HFFc6 (cell line): ENCODE results near the gene VEGFD. TPM values are rescaled to one million over a fixed set of nuclear protein-coding genes. Genes with fewer than 3 reads are reported as not detected.
A peak's percentile ranks its signal among the peaks of the same experiment; 100 is the strongest.

ENCODE experiments used
- DNase-seq: peaks from one replicate; pipeline ENCODE4 v3.0.0-alpha.2; 2018
- H3K27ac Mint-ChIP-seq: 2 replicates; pipeline ENCODE4 v1.8.0; 2020; ENCODE audit warnings: mild to moderate bottlenecking, mixed read lengths
- H3K27me3 Mint-ChIP-seq: 2 replicates; pipeline ENCODE4 v1.8.0; 2021; ENCODE audit warnings: mild to moderate bottlenecking, moderate library complexity, mixed read lengths; ENCODE audit not compliant: insufficient read depth
- H3K36me3 Mint-ChIP-seq: 2 replicates; pipeline ENCODE4 v1.8.0; 2021; ENCODE audit warnings: low read depth, mixed read lengths
- H3K4me1 Mint-ChIP-seq: 2 replicates; pipeline ENCODE4 v1.8.0; 2020; ENCODE audit warnings: low read depth, mixed read lengths
- H3K4me3 Mint-ChIP-seq: 2 replicates; pipeline ENCODE4 v1.8.0; 2020; ENCODE audit warnings: mild to moderate bottlenecking, moderate library complexity, mixed read lengths
- H3K9me3 Mint-ChIP-seq: 2 replicates; pipeline ENCODE4 v1.8.0; 2020; ENCODE audit warnings: mild to moderate bottlenecking, mixed read lengths
- total RNA-seq, 6 experiments: library from RNA; stranded (reverse); fragmentation: NEBNext Ultra II Directional; extraction: Animal tissue kit (Norgen Biotek cat#: 25700); gene quantifications; 2 replicates in 1 of 6; 3 replicates in 5 of 6; pipeline ENCODE4 v1.2.3, GENCODE V29; 2021
- TF ChIP-seq, protein P1 (sequence below): fragments of 200-600 bp; sonication (generic); IDR thresholded peaks from 2 replicates; pipeline ENCODE4 v1.5.0; 2021; ENCODE audit warnings: antibody characterized with exemption, mild to moderate bottlenecking

Gene VEGFD
- total RNA-seq, 6 experiments from 2014 or later, result not detected

DNA sequence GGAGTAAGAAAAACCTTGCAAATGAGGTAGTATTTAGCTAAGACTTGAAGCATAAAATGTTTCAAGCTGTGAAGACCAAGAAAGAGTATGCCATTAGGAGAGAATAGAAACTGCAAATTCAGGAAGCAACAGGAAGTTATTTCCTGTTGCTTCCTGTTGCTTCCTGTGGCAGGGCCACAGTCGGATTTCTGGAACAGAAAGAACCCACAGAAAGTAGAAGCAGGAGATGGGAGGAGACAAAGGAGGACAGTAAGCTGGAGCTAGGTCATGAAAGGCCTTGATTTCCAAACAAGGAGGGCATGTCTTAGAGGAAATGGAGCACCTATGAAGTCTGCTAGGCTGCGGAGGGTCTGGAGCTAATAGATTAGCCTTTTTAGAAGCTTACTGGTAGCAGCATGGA is 86.0 kb downstream of the VEGFD start:
- Mint-ChIP-seq H3K27ac (peak overlapping the region; percentile 6; the same call in 1 of the 2 replicates), H3K4me3 (no peak overlapping the region), H3K9me3 (no peaks in the 10 kb centered on the region), H3K4me1 (peaks cover 5% of the 10 kb centered on the region), H3K27me3 (peaks cover 2% of the 10 kb centered on the region), H3K36me3 (no peaks in the 10 kb centered on the region)
- DNase-seq, result no peak
- TF ChIP-seq, protein P1, sequence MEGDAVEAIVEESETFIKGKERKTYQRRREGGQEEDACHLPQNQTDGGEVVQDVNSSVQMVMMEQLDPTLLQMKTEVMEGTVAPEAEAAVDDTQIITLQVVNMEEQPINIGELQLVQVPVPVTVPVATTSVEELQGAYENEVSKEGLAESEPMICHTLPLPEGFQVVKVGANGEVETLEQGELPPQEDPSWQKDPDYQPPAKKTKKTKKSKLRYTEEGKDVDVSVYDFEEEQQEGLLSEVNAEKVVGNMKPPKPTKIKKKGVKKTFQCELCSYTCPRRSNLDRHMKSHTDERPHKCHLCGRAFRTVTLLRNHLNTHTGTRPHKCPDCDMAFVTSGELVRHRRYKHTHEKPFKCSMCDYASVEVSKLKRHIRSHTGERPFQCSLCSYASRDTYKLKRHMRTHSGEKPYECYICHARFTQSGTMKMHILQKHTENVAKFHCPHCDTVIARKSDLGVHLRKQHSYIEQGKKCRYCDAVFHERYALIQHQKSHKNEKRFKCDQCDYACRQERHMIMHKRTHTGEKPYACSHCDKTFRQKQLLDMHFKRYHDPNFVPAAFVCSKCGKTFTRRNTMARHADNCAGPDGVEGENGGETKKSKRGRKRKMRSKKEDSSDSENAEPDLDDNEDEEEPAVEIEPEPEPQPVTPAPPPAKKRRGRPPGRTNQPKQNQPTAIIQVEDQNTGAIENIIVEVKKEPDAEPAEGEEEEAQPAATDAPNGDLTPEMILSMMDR, result no peak

Other genes with a start within 250 kb of the VEGFD start
- under 1 TPM; 0.41 to 0.94 (median 0.58) TPM for gene ASB9, start 114.3 kb downstream of the VEGFD start, total RNA-seq
- not detected for gene ASB11, start 68.8 kb downstream of the VEGFD start, total RNA-seq
- 1 to 10 TPM; 4.8 to 6.8 (median 6.0) TPM for gene PIGA, start 48.9 kb downstream of the VEGFD start, total RNA-seq
- 1 to 10 TPM; 4.3 to 8.8 (median 6.7) TPM for gene PIR, start 108.9 kb upstream of the VEGFD start, total RNA-seq
- gene BMX, start 116.4 kb upstream of the VEGFD start, total RNA-seq, result not detected
- not detected for gene ACE2, start 216.5 kb upstream of the VEGFD start, total RNA-seq